Glomerular visceral epithelial cell (primary cell): ENCODE results near the gene ZBTB42.

Experiments
- DNase-seq: peaks from one replicate; pipeline ENCODE4 v3.0.0-alpha.2; 2016; ENCODE audit errors: extremely low spot score

Gene ZBTB42

GRCh38 chr14:104843442-104844305 lies 42.8 kb downstream of the ZBTB42 start:
- DNase-seq: no peak

- no peak for DNase-seq
Measured at GRCh38 chr14:104844306-104845032, 43.6 kb downstream of the ZBTB42 start.

- DNase-seq: no peak
Measured at GRCh38 chr14:104845033-104845666, 44.2 kb downstream of the ZBTB42 start.

GRCh38 chr14:104845834-104846441 lies 45.0 kb downstream of the ZBTB42 start:
- no peak for DNase-seq

DNA sequence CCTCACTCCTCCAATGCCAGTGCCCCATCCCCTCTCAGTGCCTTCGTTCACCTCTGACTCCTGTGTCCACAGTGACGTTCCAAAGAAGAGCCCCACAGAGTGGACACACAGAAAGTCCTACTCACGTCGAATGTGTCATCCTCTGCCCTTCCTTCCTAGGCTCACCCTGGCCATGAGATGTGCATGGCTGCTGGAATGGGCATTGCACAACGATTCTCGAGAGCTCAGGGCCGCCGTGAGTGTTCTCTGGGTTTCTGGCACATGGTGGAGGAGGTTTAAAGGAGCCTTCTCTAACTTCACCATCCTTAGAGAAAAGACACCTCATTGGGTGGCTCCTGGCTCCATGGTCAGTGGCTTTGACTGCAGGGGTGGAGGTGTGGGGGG lies 51.4 kb downstream of the ZBTB42 start:
- DNase-seq: no peak
